Breast epithelium (tissue), 4 donors: ENCODE data around the gene QSOX1. TPM values are rescaled to one million over a fixed set of nuclear protein-coding genes. Genes with fewer than 3 reads are reported as not detected.

Experiments used
- DNase-seq, 2 donors: peaks; one replicate each; pipeline ENCODE4 v3.0.0-alpha.2; 2019; ENCODE audit warnings: low spot score in 2 of 2
- H3K27ac ChIP-seq, 2 donors: fragments of 200-600 bp; sonication (generic) in 1 of 2; one replicate each; pipeline ENCODE4 v1.5.1; 2016 to 2019; ENCODE audit warnings: mild to moderate bottlenecking in 1 of 2
- H3K27me3 ChIP-seq, 2 donors: fragments of 200-600 bp; sonication (generic) in 1 of 2; one replicate each; pipeline versions ENCODE4 v1.5.1 to v1.6.0; 2017 to 2019; ENCODE audit warnings: control low read depth in 1 of 2, mild to moderate bottlenecking in 1 of 2
- H3K36me3 ChIP-seq: fragments of 200-600 bp; one replicate; pipeline ENCODE4 v1.5.1; 2019
- H3K4me1 ChIP-seq, 2 donors: fragments of 200-600 bp; sonication (generic); one replicate each; pipeline ENCODE4 v1.5.1; 2016 to 2019; ENCODE audit warnings: control low read depth in 1 of 2
- H3K4me3 ChIP-seq, 3 donors: fragments of 200-600 bp; sonication (generic); 1 replicate in 2 of 3; 2 replicates in 1 of 3; pipeline ENCODE4 v1.5.1; 2016 to 2019; ENCODE audit warnings: mild to moderate bottlenecking in 3 of 3, moderate library complexity in 2 of 3
- H3K9me3 ChIP-seq, 2 donors: fragments of 200-600 bp; sonication (generic) in 1 of 2; one replicate each; pipeline ENCODE4 v1.5.1; 2016 to 2019; ENCODE audit warnings: control low read depth in 1 of 2
- CTCF ChIP-seq, 3 donors: fragments of 450-650 bp; IDR thresholded peaks; one replicate each; pipeline ENCODE4 v1.5.1; 2016 to 2017; ENCODE audit warnings: antibody characterized with exemption in 3 of 3, mild to moderate bottlenecking in 3 of 3, moderate library complexity in 3 of 3
- POLR2A ChIP-seq: fragments of 450-650 bp; IDR thresholded peaks from one replicate; pipeline ENCODE4 v1.6.1; 2016; ENCODE audit warnings: antibody characterized with exemption, mild to moderate bottlenecking, moderate library complexity
- POLR2AphosphoS5 ChIP-seq, 3 donors: sonication (generic); formaldehyde crosslinking; IDR thresholded peaks; one replicate each; pipeline ENCODE4 v1.6.1; 2017; ENCODE audit warnings: antibody characterized with exemption in 3 of 3
- intact Hi-C: fragments of 100-400 bp; cut with DNase I; formaldehyde crosslinking; loops from one replicate; pipeline ENCODE4 v1.15.1; 2023; ENCODE audit warnings: low total_unique reads
- total RNA-seq, 3 donors: library from RNA; depleted of rRNA; stranded (reverse); fragments of >200 nt; gene quantifications; one replicate each; pipeline ENCODE4 v1.1.0, GENCODE V29; 2016

The QSOX1 gene
- total RNA-seq, 3 donors from 2014 or later, result 43.3 to 85.5 (median 67.5) TPM

- Histone ChIP-seq H3K27ac (no peak overlapping the region), H3K4me1 (peaks cover 16 to 24% of the 10 kb centered on the region in 2 donors), H3K27me3 (peaks cover 19 to 95% of the 10 kb centered on the region in 2 donors), H3K36me3 (no peaks in the 10 kb centered on the region), H3K9me3 (no peaks in the 10 kb centered on the region), H3K4me3 (peak overlapping the region; percentile 50 to 72 (median 52))
- no peak for DNase-seq
- intact Hi-C loops, result no loop called here
- TF ChIP-seq POLR2AphosphoS5 (IDR thresholded peaks at IDR 0.05) (no peak), CTCF (IDR thresholded peaks at IDR 0.05) (no peak), POLR2A (no peak)
Measured at GRCh38 chr1:180230791-180231505, 76.3 kb downstream of the QSOX1 start.

GRCh38 chr1:180231506-180231921 lies 76.8 kb downstream of the QSOX1 start:
- Histone ChIP-seq H3K4me3 (peak overlapping the region; percentile 50 to 72 (median 52)), H3K27me3 (peaks cover 19 to 95% of the 10 kb centered on the region in 2 donors)
- TF ChIP-seq POLR2A (no peak), POLR2AphosphoS5 (IDR thresholded peaks at IDR 0.05) (no peak), CTCF (IDR thresholded peaks at IDR 0.05) (no peak)

GRCh38 chr1:180231936-180232335 lies 77.3 kb downstream of the QSOX1 start:
- no peak for TF ChIP-seq POLR2A
- TF ChIP-seq CTCF (IDR thresholded peaks at IDR 0.05), result no peak
- no peak for TF ChIP-seq POLR2AphosphoS5 (IDR thresholded peaks at IDR 0.05)
- intact Hi-C loops, result no loop called here
- no peaks in the 10 kb centered on the region for H3K36me3 ChIP-seq
- H3K9me3 ChIP-seq, result no peaks in the 10 kb centered on the region
- H3K27ac ChIP-seq, result no peak overlapping the region
- H3K27me3 ChIP-seq, result peaks cover 19 to 95% of the 10 kb centered on the region in 2 donors
- peak overlapping the region in 1 of 3 donors; percentile 72 for H3K4me3 ChIP-seq
- peaks cover 16 to 24% of the 10 kb centered on the region in 2 donors for H3K4me1 ChIP-seq
- no peak for DNase-seq

More at GRCh38 chr1:180231506-180231921, 76.8 kb downstream of the QSOX1 start:
- Histone ChIP-seq H3K9me3 (no peaks in the 10 kb centered on the region), H3K27ac (no peak overlapping the region), H3K4me1 (peaks cover 16 to 24% of the 10 kb centered on the region in 2 donors), H3K36me3 (no peaks in the 10 kb centered on the region)
- DNase-seq, result no peak
- intact Hi-C loops, result no loop called here

- Histone ChIP-seq H3K4me3 (no peak overlapping the region), H3K36me3 (no peaks in the 10 kb centered on the region), H3K9me3 (no peaks in the 10 kb centered on the region), H3K4me1 (peaks cover 16 to 24% of the 10 kb centered on the region in 2 donors), H3K27ac (no peak overlapping the region), H3K27me3 (peaks cover 19 to 99% of the 10 kb centered on the region in 2 donors)
- no peak for DNase-seq
- no peak for TF ChIP-seq POLR2AphosphoS5 (IDR thresholded peaks at IDR 0.05)
- TF ChIP-seq CTCF (IDR thresholded peaks at IDR 0.05), result no peak
- TF ChIP-seq POLR2A, result no peak
- intact Hi-C loops, result no loop called here
Measured at GRCh38 chr1:180232521-180233043, 77.9 kb downstream of the QSOX1 start.
